ENCODE results near the gene KCNB1. TPM values are rescaled to one million over a fixed set of nuclear protein-coding genes. Genes with fewer than 3 reads are reported as not detected.

KCNB1 gene
- polyA plus RNA-seq, 1 experiment = 0.13 TPM

- no peak for DNase-seq (ENCODE audit: low read depth)
- Histone ChIP-seq H3K36me3 (ENCODE audit: control insufficient read depth, insufficient read depth, low read length) (no peaks in the 10 kb centered on the region), H3K4me3 (ENCODE audit: low read depth, low read length) (no peak overlapping the region), H3K27me3 (ENCODE audit: control insufficient read depth, insufficient read depth, low read length) (peaks cover 14% of the 10 kb centered on the region)
- ChIA-PET POLR2A (no interaction called here), CTCF (interaction anchor here (0.7 to 2.3 kb wide), 6 partner anchors 8 to 241 kb away, joined by 3 to 5 read pairs (median 3); no protein-coding TSS in a partner anchor)
- TF ChIP-seq, protein P1, sequence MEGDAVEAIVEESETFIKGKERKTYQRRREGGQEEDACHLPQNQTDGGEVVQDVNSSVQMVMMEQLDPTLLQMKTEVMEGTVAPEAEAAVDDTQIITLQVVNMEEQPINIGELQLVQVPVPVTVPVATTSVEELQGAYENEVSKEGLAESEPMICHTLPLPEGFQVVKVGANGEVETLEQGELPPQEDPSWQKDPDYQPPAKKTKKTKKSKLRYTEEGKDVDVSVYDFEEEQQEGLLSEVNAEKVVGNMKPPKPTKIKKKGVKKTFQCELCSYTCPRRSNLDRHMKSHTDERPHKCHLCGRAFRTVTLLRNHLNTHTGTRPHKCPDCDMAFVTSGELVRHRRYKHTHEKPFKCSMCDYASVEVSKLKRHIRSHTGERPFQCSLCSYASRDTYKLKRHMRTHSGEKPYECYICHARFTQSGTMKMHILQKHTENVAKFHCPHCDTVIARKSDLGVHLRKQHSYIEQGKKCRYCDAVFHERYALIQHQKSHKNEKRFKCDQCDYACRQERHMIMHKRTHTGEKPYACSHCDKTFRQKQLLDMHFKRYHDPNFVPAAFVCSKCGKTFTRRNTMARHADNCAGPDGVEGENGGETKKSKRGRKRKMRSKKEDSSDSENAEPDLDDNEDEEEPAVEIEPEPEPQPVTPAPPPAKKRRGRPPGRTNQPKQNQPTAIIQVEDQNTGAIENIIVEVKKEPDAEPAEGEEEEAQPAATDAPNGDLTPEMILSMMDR (IDR thresholded peaks at IDR 0.05; ENCODE audit: insufficient read depth, low read depth, low read length) = no peak
Measured at GRCh38 chr20:49475292-49476015, 7.0 kb downstream of the KCNB1 start.

DNA sequence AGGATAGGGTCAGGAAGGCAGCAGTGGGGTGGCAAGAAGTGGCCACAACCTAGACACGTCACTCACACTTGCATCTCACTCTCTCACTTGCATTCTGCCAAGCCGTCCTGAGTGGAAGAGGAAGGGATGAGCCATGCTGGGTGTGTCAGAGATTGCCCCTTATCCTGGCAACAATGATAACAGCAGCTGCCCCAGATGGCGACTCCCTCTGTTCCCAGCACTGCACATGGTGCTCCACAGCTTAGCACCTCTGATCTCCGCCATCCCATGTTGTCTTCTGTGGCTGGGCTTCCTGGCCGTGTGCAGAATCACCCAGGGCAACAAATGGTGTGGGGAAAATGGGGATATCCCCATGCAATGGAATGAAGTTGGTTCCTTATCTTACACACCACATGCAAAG is 11.1 kb downstream of the KCNB1 start:
- H3K27me3 ChIP-seq (ENCODE audit: control insufficient read depth, insufficient read depth, low read length) = peaks cover 7% of the 10 kb centered on the region
- DNase-seq (ENCODE audit: low read depth) = no peak
- H3K4me3 ChIP-seq (ENCODE audit: low read depth, low read length) = no peak overlapping the region
- POLR2A ChIA-PET = no interaction called here
- TF ChIP-seq, protein P1 (IDR thresholded peaks at IDR 0.05; ENCODE audit: insufficient read depth, low read depth, low read length) = no peak
- H3K36me3 ChIP-seq (ENCODE audit: control insufficient read depth, insufficient read depth, low read length) = no peaks in the 10 kb centered on the region
- CTCF ChIA-PET = interaction anchor here (2.6 kb wide), 1 partner anchor 13 kb away, joined by 9 read pairs; no protein-coding TSS in a partner anchor

DNA sequence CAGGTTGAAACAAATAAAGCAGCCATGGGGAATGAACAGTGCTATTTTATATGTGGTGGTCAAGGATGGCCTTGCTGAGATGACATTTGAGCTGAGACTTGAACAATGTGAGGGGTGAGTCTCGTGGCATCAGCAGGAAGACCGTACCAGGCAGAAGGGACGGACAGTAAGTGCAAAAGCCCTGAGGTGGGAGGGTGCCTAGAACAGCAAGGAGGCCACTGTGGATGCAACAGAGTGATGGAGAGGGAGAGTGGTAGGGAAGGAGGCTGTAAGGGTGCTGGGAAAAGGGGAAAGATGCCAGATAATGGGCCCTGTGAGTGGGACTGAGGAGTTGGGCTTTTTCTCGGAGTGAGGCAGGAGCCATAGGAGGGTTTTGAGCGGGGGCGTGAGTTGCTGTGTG is 11.5 kb downstream of the KCNB1 start:
- DNase-seq (ENCODE audit: low read depth) = no peak
- CTCF ChIA-PET = interaction anchor here (2.6 kb wide), 1 partner anchor 13 kb away, joined by 9 read pairs; no protein-coding TSS in a partner anchor
- Histone ChIP-seq H3K27me3 (ENCODE audit: control insufficient read depth, insufficient read depth, low read length) (peaks cover 7% of the 10 kb centered on the region), H3K36me3 (ENCODE audit: control insufficient read depth, insufficient read depth, low read length) (no peaks in the 10 kb centered on the region), H3K4me3 (ENCODE audit: low read depth, low read length) (no peak overlapping the region)
- TF ChIP-seq, protein P1 (IDR thresholded peaks at IDR 0.05; ENCODE audit: insufficient read depth, low read depth, low read length) = no peak
- POLR2A ChIA-PET = no interaction called here

DNA sequence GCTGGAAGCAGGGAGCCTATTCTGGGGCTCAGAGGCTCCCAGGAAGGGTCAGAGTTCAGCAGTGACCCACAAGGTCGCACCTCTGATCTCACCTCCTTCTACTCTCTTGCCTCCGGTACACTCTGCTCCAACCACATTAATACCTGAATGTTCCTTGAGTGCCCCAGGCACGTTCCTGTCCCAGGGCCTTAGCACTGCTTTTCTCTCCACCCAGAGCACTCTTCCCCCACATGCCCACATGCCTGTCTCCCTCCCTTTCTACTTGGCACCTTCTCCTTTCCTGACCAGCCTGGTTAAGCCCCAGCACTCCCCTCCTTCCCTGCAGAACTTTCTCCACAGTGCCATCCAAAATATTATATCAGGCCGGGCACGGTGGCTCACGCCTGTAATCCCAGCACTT is 13.4 kb downstream of the KCNB1 start:
- DNase-seq (ENCODE audit: low read depth) = no peak
- Histone ChIP-seq H3K27me3 (ENCODE audit: control insufficient read depth, insufficient read depth, low read length) (peaks cover 10% of the 10 kb centered on the region; the same call in 1 of the 2 replicates), H3K4me3 (ENCODE audit: low read depth, low read length) (no peak overlapping the region), H3K36me3 (ENCODE audit: control insufficient read depth, insufficient read depth, low read length) (no peaks in the 10 kb centered on the region)
- TF ChIP-seq, protein P1 (IDR thresholded peaks at IDR 0.05; ENCODE audit: insufficient read depth, low read depth, low read length) = no peak
- POLR2A ChIA-PET = no interaction called here
- CTCF ChIA-PET = interaction anchor here (1.7 kb wide), 1 partner anchor 15 kb away, joined by 4 read pairs; no protein-coding TSS in a partner anchor

DNA sequence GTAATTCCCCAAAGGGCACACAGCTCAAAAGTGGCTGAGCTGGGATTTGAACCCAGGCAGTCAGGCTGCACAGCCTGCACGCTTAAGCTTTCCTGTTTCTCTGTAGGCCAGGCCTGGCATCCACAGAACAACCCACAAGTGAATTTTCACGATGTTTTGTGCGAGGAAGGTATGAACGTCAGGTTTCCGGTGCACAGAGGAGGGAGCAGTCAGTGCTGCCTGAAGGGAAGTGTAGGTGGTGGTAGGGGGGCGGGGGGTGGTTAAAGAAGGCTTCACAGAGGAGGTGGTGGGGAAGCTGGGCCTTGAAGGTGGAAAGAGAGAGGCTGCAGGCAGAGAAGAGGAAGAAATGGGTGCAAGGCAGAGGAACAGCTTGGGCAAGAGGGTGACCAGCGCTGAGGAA is 14.1 kb downstream of the KCNB1 start:
- TF ChIP-seq, protein P1 (IDR thresholded peaks at IDR 0.05; ENCODE audit: insufficient read depth, low read depth, low read length) = no peak
- H3K4me3 ChIP-seq (ENCODE audit: low read depth, low read length) = no peak overlapping the region

More for the DNA sequence above, 14.1 kb downstream of the KCNB1 start:
- H3K36me3 ChIP-seq (ENCODE audit: control insufficient read depth, insufficient read depth, low read length) = no peaks in the 10 kb centered on the region
- CTCF ChIA-PET = interaction anchor here (0.9 to 1.7 kb wide), 2 partner anchors 16 to 56 kb away, joined by 3 to 4 read pairs; no protein-coding TSS in a partner anchor
- POLR2A ChIA-PET = no interaction called here
- no peak for DNase-seq (ENCODE audit: low read depth)
- H3K27me3 ChIP-seq (ENCODE audit: control insufficient read depth, insufficient read depth, low read length) = peaks cover 10% of the 10 kb centered on the region; the same call in 1 of the 2 replicates

Measured in BJ (cell line).